Measurements from ENCODE around the gene GNG2. TPM values are rescaled to one million over a fixed set of nuclear protein-coding genes. Genes with fewer than 3 reads are reported as not detected.

Gene GNG2
- total RNA-seq, 1 experiment from 2014 or later, result 18.9 TPM

- Histone ChIP-seq H3K36me3 (ENCODE audit: insufficient read depth, low read length, poor library complexity, severe bottlenecking) (no peaks in the 10 kb centered on the region), H3K4me1 (ENCODE audit: insufficient read depth, low read length, poor library complexity, severe bottlenecking) (no peaks in the 10 kb centered on the region), H3K27me3 (replicated peaks; ENCODE audit: insufficient read depth, low read depth, low read length, poor library complexity) (no peaks in the 10 kb centered on the region), H3K27ac (ENCODE audit: low read depth, low read length, poor library complexity, severe bottlenecking) (no peak overlapping the region), H3K4me3 (ENCODE audit: low read depth, low read length, poor library complexity, severe bottlenecking) (no peak overlapping the region), H3K9me3 (ENCODE audit: low read depth, low read length, poor library complexity, severe bottlenecking) (no peaks in the 10 kb centered on the region)
- ChIA-PET CTCF (no interaction called here), POLR2A (ENCODE audit: low non-redundant PET) (no interaction called here)
- intact Hi-C loops (cut with micrococcal nuclease; ENCODE audit: unreplicated experiment), result no loop called here
- BruUV-seq (replicated peaks), result no TSS peak
- no peak for TF ChIP-seq EZH2 (IDR thresholded peaks at IDR 0.05; ENCODE audit: borderline replicate concordance, low read depth, low read length, poor library complexity, severe bottlenecking)
- no peak for DNase-seq (ENCODE audit: low spot score)
These were observed 7.9 kb upstream of the GNG2 start for GRCh38 chr14:51852541-51852940.

DNA sequence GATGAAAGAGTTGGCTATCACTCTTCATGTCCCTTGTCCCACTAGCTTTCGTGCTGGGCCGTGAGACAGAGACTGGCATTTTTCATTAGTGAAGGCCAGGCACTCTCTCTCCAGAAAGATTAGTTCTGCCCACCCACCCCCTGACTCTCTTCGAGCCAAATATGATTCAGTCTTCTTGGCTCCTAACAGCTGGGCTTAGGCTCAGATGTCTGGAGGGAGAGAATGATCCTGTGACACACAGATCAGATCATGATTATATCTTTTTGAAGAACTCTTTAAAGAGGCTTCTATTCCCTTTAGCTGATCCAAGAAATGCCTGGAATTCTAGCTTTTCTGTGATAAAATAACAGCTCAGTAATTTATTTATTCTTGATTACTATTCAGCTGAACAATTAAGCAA lies 5.2 kb upstream of the GNG2 start:
- DNase-seq (ENCODE audit: low spot score), result no peak
- TF ChIP-seq, protein P1, sequence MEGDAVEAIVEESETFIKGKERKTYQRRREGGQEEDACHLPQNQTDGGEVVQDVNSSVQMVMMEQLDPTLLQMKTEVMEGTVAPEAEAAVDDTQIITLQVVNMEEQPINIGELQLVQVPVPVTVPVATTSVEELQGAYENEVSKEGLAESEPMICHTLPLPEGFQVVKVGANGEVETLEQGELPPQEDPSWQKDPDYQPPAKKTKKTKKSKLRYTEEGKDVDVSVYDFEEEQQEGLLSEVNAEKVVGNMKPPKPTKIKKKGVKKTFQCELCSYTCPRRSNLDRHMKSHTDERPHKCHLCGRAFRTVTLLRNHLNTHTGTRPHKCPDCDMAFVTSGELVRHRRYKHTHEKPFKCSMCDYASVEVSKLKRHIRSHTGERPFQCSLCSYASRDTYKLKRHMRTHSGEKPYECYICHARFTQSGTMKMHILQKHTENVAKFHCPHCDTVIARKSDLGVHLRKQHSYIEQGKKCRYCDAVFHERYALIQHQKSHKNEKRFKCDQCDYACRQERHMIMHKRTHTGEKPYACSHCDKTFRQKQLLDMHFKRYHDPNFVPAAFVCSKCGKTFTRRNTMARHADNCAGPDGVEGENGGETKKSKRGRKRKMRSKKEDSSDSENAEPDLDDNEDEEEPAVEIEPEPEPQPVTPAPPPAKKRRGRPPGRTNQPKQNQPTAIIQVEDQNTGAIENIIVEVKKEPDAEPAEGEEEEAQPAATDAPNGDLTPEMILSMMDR (conservative IDR thresholded peaks at IDR 0.05; ENCODE audit: low read depth, low read length), result no peak
- TF ChIP-seq EZH2 (IDR thresholded peaks at IDR 0.05; ENCODE audit: borderline replicate concordance, low read depth, low read length, poor library complexity, severe bottlenecking), result no peak
- Histone ChIP-seq H3K27me3 (replicated peaks; ENCODE audit: insufficient read depth, low read depth, low read length, poor library complexity) (no peaks in the 10 kb centered on the region), H3K36me3 (ENCODE audit: insufficient read depth, low read length, poor library complexity, severe bottlenecking) (no peaks in the 10 kb centered on the region), H3K27ac (ENCODE audit: low read depth, low read length, poor library complexity, severe bottlenecking) (no peak overlapping the region), H3K9me3 (ENCODE audit: low read depth, low read length, poor library complexity, severe bottlenecking) (no peaks in the 10 kb centered on the region), H3K4me3 (ENCODE audit: low read depth, low read length, poor library complexity, severe bottlenecking) (no peak overlapping the region), H3K4me1 (ENCODE audit: insufficient read depth, low read length, poor library complexity, severe bottlenecking) (peaks cover 12% of the 10 kb centered on the region)
- intact Hi-C loops (cut with micrococcal nuclease; ENCODE audit: unreplicated experiment), result no loop called here
- ChIA-PET POLR2A (ENCODE audit: low non-redundant PET) (no interaction called here), CTCF (no interaction called here)
- BruUV-seq (replicated peaks), result no TSS peak

- H3K9me3 ChIP-seq (ENCODE audit: low read depth, low read length, poor library complexity, severe bottlenecking), result no peaks in the 10 kb centered on the region
- H3K4me3 ChIP-seq (ENCODE audit: low read depth, low read length, poor library complexity, severe bottlenecking), result no peak overlapping the region
- ChIA-PET CTCF (no interaction called here), POLR2A (ENCODE audit: low non-redundant PET) (no interaction called here)
- no peak for DNase-seq (ENCODE audit: low spot score)
- peaks cover 13% of the 10 kb centered on the region for H3K4me1 ChIP-seq (ENCODE audit: insufficient read depth, low read length, poor library complexity, severe bottlenecking)
- H3K36me3 ChIP-seq (ENCODE audit: insufficient read depth, low read length, poor library complexity, severe bottlenecking), result no peaks in the 10 kb centered on the region
- H3K27ac ChIP-seq (ENCODE audit: low read depth, low read length, poor library complexity, severe bottlenecking), result no peak overlapping the region
- intact Hi-C loops (cut with micrococcal nuclease; ENCODE audit: unreplicated experiment), result no loop called here
- no TSS peak for BruUV-seq (replicated peaks)
- TF ChIP-seq, protein P1 (conservative IDR thresholded peaks at IDR 0.05; ENCODE audit: low read depth, low read length), result no peak
- TF ChIP-seq EZH2 (IDR thresholded peaks at IDR 0.05; ENCODE audit: borderline replicate concordance, low read depth, low read length, poor library complexity, severe bottlenecking), result no peak
- H3K27me3 ChIP-seq (replicated peaks; ENCODE audit: insufficient read depth, low read depth, low read length, poor library complexity), result no peaks in the 10 kb centered on the region
These were observed 3.6 kb upstream of the GNG2 start for GRCh38 chr14:51856792-51857296.

GRCh38 chr14:51859131-51859530 lies 1.3 kb upstream of the GNG2 start:
- BruUV-seq (replicated peaks), result no TSS peak
- Histone ChIP-seq H3K36me3 (ENCODE audit: insufficient read depth, low read length, poor library complexity, severe bottlenecking) (no peaks in the 10 kb centered on the region), H3K27me3 (replicated peaks; ENCODE audit: insufficient read depth, low read depth, low read length, poor library complexity) (no peaks in the 10 kb centered on the region), H3K9me3 (ENCODE audit: low read depth, low read length, poor library complexity, severe bottlenecking) (no peaks in the 10 kb centered on the region), H3K4me1 (ENCODE audit: insufficient read depth, low read length, poor library complexity, severe bottlenecking) (peaks cover 13% of the 10 kb centered on the region), H3K27ac (ENCODE audit: low read depth, low read length, poor library complexity, severe bottlenecking) (no peak overlapping the region), H3K4me3 (ENCODE audit: low read depth, low read length, poor library complexity, severe bottlenecking) (no peak overlapping the region)
- no peak for DNase-seq (ENCODE audit: low spot score)
- intact Hi-C loops (cut with micrococcal nuclease; ENCODE audit: unreplicated experiment), result no loop called here
- ChIA-PET CTCF (interaction anchor here (0.6 kb wide), 1 partner anchor 22 kb away, joined by 6 read pairs; no protein-coding TSS in a partner anchor), POLR2A (ENCODE audit: low non-redundant PET) (no interaction called here)
- no peak for TF ChIP-seq EZH2 (IDR thresholded peaks at IDR 0.05; ENCODE audit: borderline replicate concordance, low read depth, low read length, poor library complexity, severe bottlenecking)
- TF ChIP-seq, protein P1 (conservative IDR thresholded peaks at IDR 0.05; ENCODE audit: low read depth, low read length), result no peak
